B cell (primary cell): ENCODE measurements around the gene EXOC6. TPM values are rescaled to one million over a fixed set of nuclear protein-coding genes. Genes with fewer than 3 reads are reported as not detected.

Experiments
- ATAC-seq: fragments of 200-7000 bp; cut with Tn5 transposase; one replicate; pipeline ENCODE4 v1.10.0; 2021; ENCODE audit warnings: low read depth, mild to moderate bottlenecking, moderate number of reproducible peaks, moderate library complexity
- CTCF ChIA-PET: fragments of 350-600 bp; sonication (Branson Sonifier 250); formaldehyde crosslinking; loops from one replicate; lab custom pipeline; 2021; ENCODE audit warnings: antibody characterized with exemption, inconsistent platforms; lab: Charles Lee
- POLR2A ChIA-PET: fragments of 350-600 bp; sonication (Branson Sonifier 250); formaldehyde crosslinking; loops from one replicate; lab custom pipeline; 2021; ENCODE audit warnings: antibody characterized with exemption; lab: Charles Lee
- DNase-seq: peaks from one replicate; pipeline ENCODE4 v3.0.0; 2013
- H2AFZ ChIP-seq: 2 replicates; pipeline ENCODE4 v1.6.1; 2012; ENCODE audit warnings: mild to moderate bottlenecking, low read depth, low read length; ENCODE audit not compliant: insufficient read depth, poor library complexity, severe bottlenecking
- H3K27ac ChIP-seq, 2 donors: 1 replicate in 1 of 2; 2 replicates in 1 of 2; pipeline ENCODE4 v1.5.1; 2012 to 2013; ENCODE audit warnings: low read length in 2 of 2, mild to moderate bottlenecking in 2 of 2, moderate library complexity in 1 of 2
- H3K27me3 ChIP-seq, 4 experiments: fragments of 200-600 bp in 1 of 4; sonication (generic) in 1 of 4; replicated peaks in 1 of 4; 1 replicate in 2 of 4; 2 replicates in 2 of 4; pipeline versions ENCODE4 v1.6.1 to v1.7.0; 2013 to 2016; ENCODE audit warnings: low read length in 3 of 4, mild to moderate bottlenecking in 2 of 4, mixed read lengths in 1 of 4, moderate library complexity in 1 of 4; ENCODE audit not compliant: insufficient read depth in 4 of 4, control insufficient read depth in 3 of 4; ENCODE audit errors: control extremely low read depth in 1 of 4
- H3K36me3 ChIP-seq, 2 experiments: replicated peaks in 1 of 2; 1 replicate in 1 of 2; 2 replicates in 1 of 2; pipeline versions ENCODE4 v1.6.1 to v1.7.1; 2013; ENCODE audit warnings: low read length in 1 of 2; ENCODE audit not compliant: insufficient read depth in 2 of 2, control insufficient read depth in 1 of 2; ENCODE audit errors: control extremely low read depth in 1 of 2, extremely low read depth in 1 of 2
- H3K4me1 ChIP-seq, 2 donors: fragments of 200-600 bp in 1 of 2; sonication (generic) in 1 of 2; 1 replicate in 1 of 2; 2 replicates in 1 of 2; pipeline versions ENCODE4 v1.5.1 to v1.6.1; 2013 to 2017; ENCODE audit warnings: low read length in 2 of 2; ENCODE audit not compliant: control insufficient read depth in 2 of 2, insufficient read depth in 2 of 2
- H3K4me2 ChIP-seq: replicated peaks from 2 replicates; pipeline ENCODE3; 2012; ENCODE audit warnings: mild to moderate bottlenecking, low read depth, low read length; ENCODE audit not compliant: poor library complexity, severe bottlenecking
- H3K4me3 ChIP-seq, 5 experiments: fragments of 200-600 bp in 1 of 5; sonication (generic) in 1 of 5; 1 replicate in 3 of 5; 2 replicates in 2 of 5; pipeline versions ENCODE4 v1.5.1 to v1.7.0; 2011 to 2016; ENCODE audit warnings: low read length in 4 of 5, mild to moderate bottlenecking in 4 of 5, low read depth in 2 of 5, control low read depth in 1 of 5, moderate library complexity in 1 of 5; ENCODE audit not compliant: insufficient read depth in 1 of 5; ENCODE audit errors: control extremely low read depth in 1 of 5, extremely low read depth in 1 of 5
- H3K79me2 ChIP-seq: fragments of 200-600 bp; sonication (generic); one replicate; pipeline ENCODE4 v1.6.0; 2016; ENCODE audit warnings: low read length; ENCODE audit not compliant: control insufficient read depth, insufficient read depth
- H3K9ac ChIP-seq: fragments of 200-600 bp; sonication (generic); 2 replicates; pipeline ENCODE4 v1.6.1; 2017; ENCODE audit warnings: mild to moderate bottlenecking, low read length, moderate library complexity
- H3K9me3 ChIP-seq, 3 donors: one replicate each; pipeline versions ENCODE4 v1.6.1 to v1.7.1; 2013; ENCODE audit warnings: low read length in 2 of 3; ENCODE audit not compliant: control insufficient read depth in 2 of 3, insufficient read depth in 1 of 3; ENCODE audit errors: control extremely low read depth in 1 of 3
- H4K20me1 ChIP-seq: 2 replicates; pipeline ENCODE4 v1.6.0; 2012; ENCODE audit warnings: mild to moderate bottlenecking, low read length; ENCODE audit not compliant: insufficient read depth, control insufficient read depth, poor library complexity, severe bottlenecking
- H3K27ac Mint-ChIP-seq: one replicate; pipeline ENCODE4 v1.8.0; 2021; ENCODE audit warnings: mixed read lengths
- H3K27me3 Mint-ChIP-seq: one replicate; pipeline ENCODE4 v1.8.0; 2021; ENCODE audit warnings: mixed read lengths
- H3K4me1 Mint-ChIP-seq: one replicate; pipeline ENCODE4 v1.8.0; 2021; ENCODE audit warnings: mixed read lengths
- H3K4me3 Mint-ChIP-seq: one replicate; pipeline ENCODE4 v1.8.0; 2021; ENCODE audit warnings: mixed read lengths
- H3K9me3 Mint-ChIP-seq: one replicate; pipeline ENCODE4 v1.8.0; 2022; ENCODE audit warnings: mixed read lengths; ENCODE audit not compliant: insufficient read depth
- CTCF ChIP-seq: fragments of 200-600 bp; IDR thresholded peaks from one replicate; pipeline ENCODE4 v1.8.0; 2022; ENCODE audit warnings: antibody characterized with exemption, mild to moderate bottlenecking
- EZH2 ChIP-seq: IDR thresholded peaks from 2 replicates; pipeline ENCODE4 v1.6.1; 2012; ENCODE audit warnings: borderline replicate concordance, low read depth, mild to moderate bottlenecking, moderate library complexity, low read length; ENCODE audit not compliant: insufficient read depth, poor library complexity, severe bottlenecking
- WGBS: methylation state at CpG from one replicate; pipeline ENCODE4 v1.1.5; 2013; ENCODE audit warnings: missing lambda C conversion rate; ENCODE audit not compliant: insufficient coverage; 5-methylcytosine and 5-hydroxymethylcytosine counted together
- intact Hi-C: fragments of 100-400 bp; cut with micrococcal nuclease; formaldehyde crosslinking; loops from one replicate; pipeline ENCODE4 v1.10.0; 2022
- polyA plus RNA-seq: library from polyadenylated mRNA; depleted of rRNA; stranded (reverse); fragments of >200 nt; gene quantifications from 2 replicates; pipeline ENCODE4 v1.2.3, GENCODE V29; 2012
- total RNA-seq, 2 donors: library from RNA; stranded (reverse); fragments of 120-200 nt in 1 of 2; gene quantifications; 1 replicate in 1 of 2; 2 replicates in 1 of 2; pipeline versions ENCODE4 v1.2.3 to v1.2.4, GENCODE V29; 2013 to 2022

The EXOC6 gene
- total and polyA plus RNA-seq, 2 donors (not counting 1 experiment from before 2014, with no cell fraction given), result 7.9 to 22.6 TPM

- H3K4me1 ChIP-seq, result peaks cover 0 to 8% of the 10 kb centered on the region in 2 donors
- H3K36me3 ChIP-seq, result no peaks in the 10 kb centered on the region
- no peaks in the 10 kb centered on the region for H3K79me2 ChIP-seq
- Mint-ChIP-seq H3K27ac (no peak overlapping the region), H3K4me3 (no peak overlapping the region), H3K4me1 (peaks cover 7% of the 10 kb centered on the region), H3K9me3 (no peaks in the 10 kb centered on the region), H3K27me3 (peaks cover 4% of the 10 kb centered on the region)
- H3K27me3 ChIP-seq, result peaks cover 0 to 6% (median 0%) of the 10 kb centered on the region in 4 experiments
- no peak overlapping the region for H3K27ac ChIP-seq
- no peak overlapping the region for H3K4me3 ChIP-seq
- H2AFZ ChIP-seq, result no peak overlapping the region
- DNase-seq (no peak), ATAC-seq (no peak)
- TF ChIP-seq CTCF, result no peak
- no peak for TF ChIP-seq EZH2
- no peak overlapping the region for H3K9ac ChIP-seq
- ChIA-PET POLR2A (no interaction called here), CTCF (interaction anchor here (1.0 kb wide), 1 partner anchor 27 kb away, joined by 3 read pairs; no protein-coding TSS in a partner anchor)
- WGBS, result no CpG with 5 or more reads among the region's 1 CpG
- no peaks in the 10 kb centered on the region for H4K20me1 ChIP-seq
- H3K9me3 ChIP-seq, result peaks cover 0 to 2% (median 0%) of the 10 kb centered on the region in 3 donors
- H3K4me2 ChIP-seq, result no peak overlapping the region
- intact Hi-C loops, result loop anchor here (5.0 kb wide), 1 partner anchor 39 kb away; no protein-coding TSS in a partner anchor
These were observed 32.2 kb upstream of the EXOC6 start for GRCh38 chr10:92816091-92816531.

GRCh38 chr10:92822060-92822634 is 26.2 kb upstream of the EXOC6 start:
- Histone ChIP-seq H3K79me2 (no peaks in the 10 kb centered on the region), H4K20me1 (no peaks in the 10 kb centered on the region), H2AFZ (no peak overlapping the region), H3K4me1 (peaks cover 4 to 15% of the 10 kb centered on the region in 2 donors), H3K9me3 (no peaks in the 10 kb centered on the region), H3K27ac (no peak overlapping the region), H3K4me2 (no peak overlapping the region), H3K9ac (no peak overlapping the region), H3K36me3 (no peaks in the 10 kb centered on the region), H3K4me3 (no peak overlapping the region), H3K27me3 (no peaks in the 10 kb centered on the region)
- 42% methylated on average over 2 of the region's 6 CpGs for WGBS
- H3K27me3 Mint-ChIP-seq, result peaks cover under 1% of the 10 kb centered on the region
- TF ChIP-seq EZH2, result no peak
- TF ChIP-seq CTCF, result no peak
- no peak overlapping the region for H3K4me3 Mint-ChIP-seq
- peaks cover 25% of the 10 kb centered on the region for H3K4me1 Mint-ChIP-seq
- H3K27ac Mint-ChIP-seq, result no peak overlapping the region
- CTCF ChIA-PET, result interaction anchor here (0.7 to 2.2 kb wide), 13 partner anchors 10 to 305 kb away, joined by 3 to 7 read pairs (median 4); partner anchors contain the start of gene HHEX
- no peak for DNase-seq
- H3K9me3 Mint-ChIP-seq, result no peaks in the 10 kb centered on the region
- POLR2A ChIA-PET, result no interaction called here
- ATAC-seq, result no peak
- intact Hi-C loops, result loop anchor here (10.0 kb wide), 1 partner anchor 63 kb away; no protein-coding TSS in a partner anchor
